Measurements from ENCODE around the gene SLC22A14. TPM values are rescaled to one million over a fixed set of nuclear protein-coding genes. Genes with fewer than 3 reads are reported as not detected.

SLC22A14 gene
- total and polyA plus RNA-seq, 2 donors (not counting 3 experiments of a cell fraction or from before 2014, with no cell fraction given) = not detected

DNA sequence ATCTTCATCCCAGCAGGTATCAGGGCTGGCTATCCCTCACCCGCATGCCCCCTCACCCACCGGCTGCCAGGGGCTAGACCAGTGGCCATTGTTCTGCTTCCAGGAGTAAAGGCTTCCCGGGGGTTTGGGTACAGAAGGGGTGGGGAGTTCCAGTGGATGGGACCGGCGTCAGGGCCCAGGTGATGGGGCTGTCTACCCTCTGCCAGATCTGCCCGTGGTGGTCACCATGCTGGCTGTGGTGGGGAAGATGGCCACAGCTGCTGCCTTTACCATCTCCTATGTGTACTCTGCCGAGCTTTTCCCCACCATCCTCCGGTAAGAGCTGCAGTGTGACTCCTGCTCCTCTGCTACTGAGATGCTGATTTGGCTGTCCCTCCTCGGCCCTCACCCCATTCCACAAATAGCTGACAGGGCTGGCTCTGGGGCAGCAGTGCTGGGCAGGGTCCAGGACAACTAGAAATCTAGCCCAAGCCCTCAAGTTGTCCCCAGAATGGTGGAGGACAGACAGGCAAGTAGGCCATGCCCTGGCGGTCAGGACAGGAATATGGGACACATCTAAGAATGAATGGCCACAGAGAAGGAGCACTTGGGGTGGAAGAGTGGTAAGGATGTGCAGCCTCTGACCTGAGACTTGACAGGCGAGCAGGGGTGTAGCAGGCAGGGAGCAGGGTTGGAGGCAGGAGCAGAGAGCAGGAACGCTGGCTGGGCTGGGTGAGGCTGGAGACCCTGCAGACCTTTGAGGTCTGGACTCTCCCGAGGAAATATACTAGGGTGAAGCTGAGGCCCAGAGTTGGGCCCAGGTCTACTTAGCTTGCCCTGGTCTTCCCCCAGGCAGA is 5.8 kb upstream of the SLC22A14 start:
- H3K79me2 ChIP-seq (ENCODE audit: control insufficient read depth, insufficient read depth, low read length) = no peaks in the 10 kb centered on the region
- ChIA-PET CTCF (no interaction called here), POLR2A (no interaction called here)
- DNase-seq (ENCODE audit: low read depth, low spot score) = no peak
- no peak overlapping the region for H3K4me3 ChIP-seq (replicated peaks in 1 of 3; ENCODE audit: insufficient read depth in 1 of 3, low read depth in 1 of 3, low read length in 3 of 3)
- no peaks in the 10 kb centered on the region for H3K9me1 ChIP-seq (replicated peaks; ENCODE audit: control insufficient read depth, extremely low read depth, insufficient read depth, low read length)
- no peaks in the 10 kb centered on the region for H3K36me3 ChIP-seq (ENCODE audit: control insufficient read depth in 2 of 2, extremely low read depth in 1 of 2, insufficient read depth in 2 of 2, low read length in 2 of 2)
- no peak overlapping the region for H3K27ac ChIP-seq (ENCODE audit: insufficient read depth, low read depth, low read length)
- no peak overlapping the region for H2AFZ ChIP-seq (ENCODE audit: low read depth, low read length)
- H4K20me1 ChIP-seq (replicated peaks; ENCODE audit: control insufficient read depth, extremely low read depth, insufficient read depth, low read length) = no peaks in the 10 kb centered on the region
- H3K27me3 ChIP-seq (ENCODE audit: control insufficient read depth in 2 of 2, insufficient read depth in 2 of 2, low read length in 2 of 2) = no peaks in the 10 kb centered on the region
- H3K9ac ChIP-seq (replicated peaks; ENCODE audit: extremely low read depth, insufficient read depth, low read length) = no peak overlapping the region
- TF ChIP-seq, protein P1, sequence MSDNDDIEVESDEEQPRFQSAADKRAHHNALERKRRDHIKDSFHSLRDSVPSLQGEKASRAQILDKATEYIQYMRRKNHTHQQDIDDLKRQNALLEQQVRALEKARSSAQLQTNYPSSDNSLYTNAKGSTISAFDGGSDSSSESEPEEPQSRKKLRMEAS (IDR thresholded peaks at IDR 0.05; ENCODE audit: insufficient read depth, insufficient read length) = no peak
- TF ChIP-seq FOS (IDR thresholded peaks at IDR 0.05; ENCODE audit: borderline replicate concordance, insufficient read depth, low read length) = no peak
- TF ChIP-seq, protein P2, sequence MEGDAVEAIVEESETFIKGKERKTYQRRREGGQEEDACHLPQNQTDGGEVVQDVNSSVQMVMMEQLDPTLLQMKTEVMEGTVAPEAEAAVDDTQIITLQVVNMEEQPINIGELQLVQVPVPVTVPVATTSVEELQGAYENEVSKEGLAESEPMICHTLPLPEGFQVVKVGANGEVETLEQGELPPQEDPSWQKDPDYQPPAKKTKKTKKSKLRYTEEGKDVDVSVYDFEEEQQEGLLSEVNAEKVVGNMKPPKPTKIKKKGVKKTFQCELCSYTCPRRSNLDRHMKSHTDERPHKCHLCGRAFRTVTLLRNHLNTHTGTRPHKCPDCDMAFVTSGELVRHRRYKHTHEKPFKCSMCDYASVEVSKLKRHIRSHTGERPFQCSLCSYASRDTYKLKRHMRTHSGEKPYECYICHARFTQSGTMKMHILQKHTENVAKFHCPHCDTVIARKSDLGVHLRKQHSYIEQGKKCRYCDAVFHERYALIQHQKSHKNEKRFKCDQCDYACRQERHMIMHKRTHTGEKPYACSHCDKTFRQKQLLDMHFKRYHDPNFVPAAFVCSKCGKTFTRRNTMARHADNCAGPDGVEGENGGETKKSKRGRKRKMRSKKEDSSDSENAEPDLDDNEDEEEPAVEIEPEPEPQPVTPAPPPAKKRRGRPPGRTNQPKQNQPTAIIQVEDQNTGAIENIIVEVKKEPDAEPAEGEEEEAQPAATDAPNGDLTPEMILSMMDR (IDR thresholded peaks at IDR 0.05; ENCODE audit: extremely low read depth in 1 of 2, insufficient read depth in 1 of 2, low read depth in 1 of 2, low read length in 2 of 2) = no peak
- intact Hi-C loops (cut with micrococcal nuclease) = no loop called here
- no TSS peak for BruUV-seq (replicated peaks)
- dilution Hi-C loops (cut with MboI; ENCODE audit: extremely low pct_ligation_motif_present, low sequenced_read_pairs) = no loop called here
- FAIRE-seq = no peak
- no peak overlapping the region for H3K4me2 ChIP-seq (ENCODE audit: insufficient read depth, low read length)
- H3K4me1 ChIP-seq (ENCODE audit: control insufficient read depth, extremely low read depth, insufficient read depth, low read length) = no peaks in the 10 kb centered on the region
- H3K9me3 ChIP-seq (replicated peaks; ENCODE audit: control insufficient read depth, insufficient read depth, low read length) = no peaks in the 10 kb centered on the region

All from endothelial cell of umbilical vein (primary cell).